Vagina (tissue), 2 donors: ENCODE results near the gene CUBN. TPM values are rescaled to one million over a fixed set of nuclear protein-coding genes. Genes with fewer than 3 reads are reported as not detected.

Experiments
- DNase-seq, 2 donors: peaks; one replicate each; pipeline ENCODE4 v3.0.0-alpha.2; 2017; ENCODE audit errors: extremely low spot score in 2 of 2
- H3K27ac ChIP-seq: fragments of 200-600 bp; sonication (generic); one replicate; pipeline ENCODE4 v1.5.1; 2019
- H3K27me3 ChIP-seq: fragments of 200-600 bp; sonication (generic); one replicate; pipeline ENCODE4 v1.5.1; 2019
- H3K36me3 ChIP-seq, 2 donors: fragments of 200-600 bp; sonication (generic); one replicate each; pipeline ENCODE4 v1.5.1; 2017 to 2019
- H3K4me1 ChIP-seq: fragments of 200-600 bp; sonication (generic); one replicate; pipeline ENCODE4 v1.5.1; 2019
- H3K4me3 ChIP-seq, 2 donors: fragments of 200-600 bp; sonication (generic); 1 replicate in 1 of 2; 2 replicates in 1 of 2; pipeline ENCODE4 v1.5.1; 2016 to 2019
- H3K9me3 ChIP-seq: fragments of 200-600 bp; sonication (generic); one replicate; pipeline ENCODE4 v1.5.1; 2019
- CTCF ChIP-seq, 3 experiments: fragments of 450-650 bp in 2 of 3; fragments of 200-600 bp in 1 of 3; sonication (generic) in 1 of 3; IDR thresholded peaks; one replicate each; pipeline ENCODE4 v1.5.1; 2017 to 2019; ENCODE audit warnings: antibody characterized with exemption in 3 of 3, mild to moderate bottlenecking in 2 of 3, moderate library complexity in 2 of 3
- POLR2A ChIP-seq, 2 donors: fragments of 450-650 bp; IDR thresholded peaks; one replicate each; pipeline ENCODE4 v1.6.1; 2017; ENCODE audit warnings: antibody characterized with exemption in 2 of 2, mild to moderate bottlenecking in 2 of 2, moderate library complexity in 2 of 2
- POLR2AphosphoS5 ChIP-seq, 2 donors: sonication (generic); formaldehyde crosslinking; IDR thresholded peaks; one replicate each; pipeline ENCODE4 v1.9.0; 2017; ENCODE audit warnings: antibody characterized with exemption in 2 of 2, mild to moderate bottlenecking in 2 of 2, low read depth in 1 of 2; ENCODE audit not compliant: insufficient read depth in 1 of 2
- intact Hi-C: fragments of 100-400 bp; cut with DNase I; formaldehyde crosslinking; loops from one replicate; pipeline ENCODE4 v1.15.1; 2023
- total RNA-seq: library from RNA; depleted of rRNA; stranded (reverse); fragments of >200 nt; gene quantifications from one replicate; pipeline ENCODE4 v1.2.3, GENCODE V29; 2016

CUBN gene
- total RNA-seq, 1 donor from 2014 or later: 4.4 TPM

- H3K27ac ChIP-seq: no peak overlapping the region
- intact Hi-C loops: no loop called here
- no peaks in the 10 kb centered on the region for H3K4me1 ChIP-seq
- H3K36me3 ChIP-seq: no peaks in the 10 kb centered on the region
- TF ChIP-seq CTCF (IDR thresholded peaks at IDR 0.05) (no peak), POLR2AphosphoS5 (IDR thresholded peaks at IDR 0.05; ENCODE audit: insufficient read depth in 1 of 2, low read depth in 1 of 2) (no peak), POLR2A (IDR thresholded peaks at IDR 0.05) (no peak)
- no peaks in the 10 kb centered on the region for H3K9me3 ChIP-seq
- H3K4me3 ChIP-seq: no peak overlapping the region
- H3K27me3 ChIP-seq: no peaks in the 10 kb centered on the region
- no peak for DNase-seq
Measured at GRCh38 chr10:17144032-17144431, 14.4 kb upstream of the CUBN start.

DNA sequence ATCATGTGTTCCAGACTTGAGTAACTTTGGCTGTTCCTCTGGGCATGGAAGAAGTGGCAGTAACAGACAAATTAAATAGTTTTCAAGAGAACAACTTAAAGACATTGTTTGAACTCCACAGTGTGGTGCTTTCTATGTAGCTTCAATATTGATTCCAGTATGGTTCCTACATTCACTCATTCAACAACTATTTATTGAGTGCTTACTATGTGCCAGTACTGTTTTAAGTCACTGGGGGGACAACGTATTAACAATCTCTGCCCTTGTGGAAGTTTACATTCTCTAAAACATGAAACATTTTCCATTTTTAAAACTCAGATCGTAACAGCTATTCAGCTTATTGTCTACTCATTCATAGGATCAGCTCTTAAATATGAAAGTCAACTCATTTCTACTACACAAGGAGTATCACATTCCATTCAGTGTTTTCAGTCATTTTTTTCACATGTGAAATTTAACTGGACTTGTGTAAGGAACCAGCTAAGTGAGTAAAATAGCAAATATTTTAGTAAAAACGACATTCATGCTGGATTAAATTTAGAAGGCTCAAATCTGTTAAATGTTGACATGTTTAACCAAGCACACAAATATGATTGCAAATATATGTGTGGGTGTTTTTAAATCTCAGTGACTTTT lies 13.6 kb upstream of the CUBN start:
- no peaks in the 10 kb centered on the region for H3K36me3 ChIP-seq
- H3K27ac ChIP-seq: no peak overlapping the region
- no peak for DNase-seq
- no peak overlapping the region for H3K4me3 ChIP-seq
- intact Hi-C loops: no loop called here
- TF ChIP-seq POLR2AphosphoS5 (IDR thresholded peaks at IDR 0.05; ENCODE audit: insufficient read depth in 1 of 2, low read depth in 1 of 2): no peak
- no peak for TF ChIP-seq POLR2A (IDR thresholded peaks at IDR 0.05)
- TF ChIP-seq CTCF (IDR thresholded peaks at IDR 0.05): no peak
- H3K4me1 ChIP-seq: peaks cover 3% of the 10 kb centered on the region
- no peaks in the 10 kb centered on the region for H3K9me3 ChIP-seq
- H3K27me3 ChIP-seq: no peaks in the 10 kb centered on the region

DNA sequence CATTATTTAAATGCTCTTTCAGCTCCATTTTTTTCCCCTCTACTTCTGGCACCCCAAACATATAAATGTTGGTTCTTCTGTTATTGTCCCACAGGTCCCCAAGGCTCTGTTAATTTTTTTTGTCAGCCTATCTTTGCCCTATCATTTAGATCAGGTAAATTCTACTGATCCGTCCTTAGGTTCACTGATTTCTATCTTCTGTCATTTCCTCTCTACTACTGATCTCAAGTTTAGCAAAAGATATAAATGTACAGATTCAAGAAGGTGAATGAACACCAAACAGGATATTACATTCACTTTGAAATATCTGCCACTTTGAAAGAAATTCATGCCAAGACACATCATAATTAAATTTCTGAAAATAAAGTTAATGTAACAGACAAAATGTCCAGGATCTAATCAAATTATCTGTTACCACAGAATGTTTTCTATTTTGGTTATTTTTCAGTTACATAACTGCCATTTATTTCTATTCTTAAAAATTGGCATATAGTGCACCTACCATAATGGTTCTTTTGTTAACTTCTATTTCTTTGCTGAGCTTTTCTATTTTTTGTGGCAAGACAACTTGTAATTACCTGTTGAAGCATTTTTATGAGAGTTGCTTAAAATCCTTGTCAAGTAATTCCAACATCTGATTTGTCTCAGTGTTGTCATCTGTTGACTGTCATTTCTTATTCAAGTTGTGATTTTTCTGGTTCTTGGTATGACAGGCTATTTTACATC lies 12.1 kb upstream of the CUBN start:
- Histone ChIP-seq H3K36me3 (no peaks in the 10 kb centered on the region), H3K4me3 (no peak overlapping the region), H3K4me1 (peaks cover 3% of the 10 kb centered on the region), H3K27ac (no peak overlapping the region), H3K27me3 (no peaks in the 10 kb centered on the region), H3K9me3 (no peaks in the 10 kb centered on the region)
- no peak for DNase-seq
- TF ChIP-seq CTCF (IDR thresholded peaks at IDR 0.05): no peak
- TF ChIP-seq POLR2AphosphoS5 (IDR thresholded peaks at IDR 0.05; ENCODE audit: insufficient read depth in 1 of 2, low read depth in 1 of 2): no peak
- TF ChIP-seq POLR2A (IDR thresholded peaks at IDR 0.05): no peak
- intact Hi-C loops: no loop called here

- H3K9me3 ChIP-seq: no peaks in the 10 kb centered on the region
- H3K27me3 ChIP-seq: no peaks in the 10 kb centered on the region
- no peaks in the 10 kb centered on the region for H3K36me3 ChIP-seq
- H3K4me3 ChIP-seq: no peak overlapping the region
- peaks cover 3% of the 10 kb centered on the region for H3K4me1 ChIP-seq
- no peak for DNase-seq
- TF ChIP-seq POLR2AphosphoS5 (IDR thresholded peaks at IDR 0.05; ENCODE audit: insufficient read depth in 1 of 2, low read depth in 1 of 2): no peak
- TF ChIP-seq CTCF (IDR thresholded peaks at IDR 0.05): no peak
- no peak for TF ChIP-seq POLR2A (IDR thresholded peaks at IDR 0.05)
- intact Hi-C loops: no loop called here
- H3K27ac ChIP-seq: no peak overlapping the region
Measured at GRCh38 chr10:17140386-17140761, 10.8 kb upstream of the CUBN start.

DNA sequence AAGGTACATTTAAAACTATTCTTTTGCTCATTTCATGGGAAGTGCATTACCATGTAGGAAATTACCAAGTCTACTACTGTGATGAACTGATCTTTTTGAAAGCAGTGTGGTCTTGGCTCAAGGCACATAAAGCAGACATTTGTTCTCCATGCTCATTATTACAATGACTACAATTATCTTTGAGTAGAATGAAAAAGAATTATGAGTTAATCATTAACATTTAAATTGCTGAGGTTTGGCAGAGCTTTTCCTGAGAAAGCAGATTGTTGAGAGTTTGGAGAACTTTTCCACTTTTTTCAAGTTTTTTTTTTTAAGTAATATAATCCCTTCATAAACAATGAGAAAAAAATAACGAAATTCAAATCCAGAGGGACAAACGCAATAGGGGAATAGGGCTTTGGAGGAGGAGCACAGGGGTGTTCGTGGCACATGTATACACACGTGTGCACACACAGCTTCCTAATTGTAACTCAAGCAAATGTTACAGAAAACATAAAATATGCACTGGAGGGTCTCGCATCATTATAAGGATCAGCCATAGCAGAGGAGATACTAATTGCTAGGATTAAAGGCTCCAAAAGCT lies 8.9 kb upstream of the CUBN start:
- H3K27ac ChIP-seq: no peak overlapping the region
- intact Hi-C loops: no loop called here
- no peaks in the 10 kb centered on the region for H3K27me3 ChIP-seq
- no peak for TF ChIP-seq POLR2AphosphoS5 (IDR thresholded peaks at IDR 0.05; ENCODE audit: insufficient read depth in 1 of 2, low read depth in 1 of 2)
- no peak for TF ChIP-seq CTCF (IDR thresholded peaks at IDR 0.05)
- TF ChIP-seq POLR2A (IDR thresholded peaks at IDR 0.05): no peak
- H3K4me3 ChIP-seq: no peak overlapping the region
- peaks cover 3% of the 10 kb centered on the region for H3K4me1 ChIP-seq
- H3K36me3 ChIP-seq: no peaks in the 10 kb centered on the region
- DNase-seq: no peak
- H3K9me3 ChIP-seq: no peaks in the 10 kb centered on the region
